Lung (tissue), 12 donors: ENCODE data around the gene ANO1. TPM values are rescaled to one million over a fixed set of nuclear protein-coding genes. Genes with fewer than 3 reads are reported as not detected.

Experiments used
- ATAC-seq: fragments of 200-7000 bp; cut with Tn5 transposase; one replicate; pipeline ENCODE4 v1.9.1; 2020; ENCODE audit warnings: moderate number of reproducible peaks; ENCODE audit not compliant: insufficient read depth, low FRiP score
- DNase-seq, 3 donors: peaks; one replicate each; pipeline ENCODE4 v3.0.0-alpha.2; 2013 to 2017
- H3K27ac ChIP-seq, 2 donors: one replicate each; pipeline ENCODE4 v1.5.1; 2013; ENCODE audit warnings: mild to moderate bottlenecking in 2 of 2, moderate library complexity in 2 of 2, control low read depth in 1 of 2, inconsistent platforms in 1 of 2, low read depth in 1 of 2, low read length in 1 of 2
- H3K27me3 ChIP-seq, 3 donors: one replicate each; pipeline ENCODE4 v1.5.1; 2013; ENCODE audit warnings: low read length in 2 of 3; ENCODE audit not compliant: control insufficient read depth in 3 of 3, insufficient read depth in 3 of 3
- H3K36me3 ChIP-seq, 4 donors: one replicate each; pipeline ENCODE4 v1.5.1; 2013; ENCODE audit warnings: low read length in 4 of 4, mild to moderate bottlenecking in 1 of 4, moderate library complexity in 1 of 4; ENCODE audit not compliant: control insufficient read depth in 4 of 4, insufficient read depth in 4 of 4
- H3K4me1 ChIP-seq, 5 donors: one replicate each; pipeline ENCODE4 v1.5.1; 2013; ENCODE audit warnings: low read length in 5 of 5, mild to moderate bottlenecking in 2 of 5, moderate library complexity in 1 of 5; ENCODE audit not compliant: control insufficient read depth in 5 of 5, insufficient read depth in 5 of 5
- H3K4me3 ChIP-seq: one replicate; pipeline ENCODE4 v1.5.1; 2013; ENCODE audit warnings: mild to moderate bottlenecking, control low read depth, moderate library complexity
- H3K9ac ChIP-seq, 2 donors: one replicate each; pipeline ENCODE4 v1.5.1; 2013; ENCODE audit warnings: low read length in 2 of 2, control low read depth in 1 of 2; ENCODE audit not compliant: insufficient read depth in 1 of 2
- H3K9me3 ChIP-seq, 4 donors: one replicate each; pipeline ENCODE4 v1.5.1; 2013; ENCODE audit warnings: low read length in 3 of 4, mild to moderate bottlenecking in 1 of 4, moderate library complexity in 1 of 4; ENCODE audit not compliant: control insufficient read depth in 4 of 4, insufficient read depth in 3 of 4
- WGBS, 2 donors: extraction: QIAGEN DNeasy Blood & Tissue Kit; methylation state at CpG; one replicate each; pipeline ENCODE4 v1.1.7; 2013; 5-methylcytosine and 5-hydroxymethylcytosine counted together
- polyA plus RNA-seq, 2 donors: library from polyadenylated mRNA; stranded (reverse); fragments of 200-250 nt; gene quantifications; one replicate each; pipeline ENCODE4 v1.2.1, GENCODE V29; 2013
- total RNA-seq, 2 donors: library from RNA; depleted of rRNA in 1 of 2; stranded (reverse); fragments of >200 nt in 1 of 2; gene quantifications; one replicate each; pipeline ENCODE4 v1.2.1, GENCODE V29; 2014 to 2021
- TF ChIP-seq, protein P1 (sequence below): IDR thresholded peaks from 2 replicates; pipeline ENCODE4 v1.5.1; 2012; ENCODE audit warnings: mild to moderate bottlenecking; ENCODE audit errors: control extremely low read depth, extremely low read depth
- donor health status: control.
- donor health status: control.
- donor health status: Bipolar disorder and iron deficiency.
- donor health status: healthy.
- donor health status: DM: yes; HTN: yes; CAD: no.

The ANO1 gene
- total and polyA plus RNA-seq, 4 donors, result 1.2 to 10.8 (median 5.5) TPM

DNA sequence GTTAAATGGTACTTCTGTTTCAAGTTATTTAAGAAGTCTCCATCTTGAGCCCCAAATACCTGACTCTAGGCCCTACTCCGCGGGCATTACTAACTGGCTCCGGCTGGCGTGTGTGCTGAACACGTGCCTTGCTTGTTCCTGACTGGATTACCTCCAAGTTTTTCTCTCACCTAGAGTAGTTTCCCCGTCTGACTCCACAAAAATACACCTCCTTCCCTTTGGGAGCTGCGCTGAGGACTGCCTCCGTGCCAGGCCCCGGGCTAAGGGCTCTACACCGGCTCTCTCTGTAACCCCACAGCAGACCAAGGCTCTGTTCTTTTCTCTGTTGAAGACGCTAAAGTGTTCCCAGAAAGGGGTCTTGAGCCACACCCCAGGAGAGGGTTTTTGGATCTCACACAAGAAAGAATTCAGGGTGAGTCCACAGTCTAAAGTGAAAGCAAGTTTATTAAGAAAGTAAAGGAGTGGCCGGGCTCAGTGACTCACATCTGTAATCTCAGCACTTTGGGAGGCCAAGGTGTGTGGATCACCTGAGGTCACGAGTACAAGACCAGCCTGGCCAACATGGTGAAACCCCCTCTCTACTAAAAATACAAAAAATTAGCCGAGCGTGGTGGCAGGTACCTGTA is 61.8 kb downstream of the ANO1 start:
- Histone ChIP-seq H3K27me3 (peaks cover 0 to 3% (median 3%) of the 10 kb centered on the region in 3 donors), H3K27ac (peak overlapping the region in 1 of 2 donors; percentile 78), H3K36me3 (no peaks in the 10 kb centered on the region), H3K4me3 (no peak overlapping the region), H3K4me1 (peaks cover 0 to 24% (median 7%) of the 10 kb centered on the region in 5 donors), H3K9ac (no peak overlapping the region), H3K9me3 (no peaks in the 10 kb centered on the region)
- DNase-seq, result no peak
- 69 to 83% methylated on average over 15 of the region's 15 CpGs for WGBS, 2 donors
- peak; percentile 20 for ATAC-seq
- TF ChIP-seq, protein P1, sequence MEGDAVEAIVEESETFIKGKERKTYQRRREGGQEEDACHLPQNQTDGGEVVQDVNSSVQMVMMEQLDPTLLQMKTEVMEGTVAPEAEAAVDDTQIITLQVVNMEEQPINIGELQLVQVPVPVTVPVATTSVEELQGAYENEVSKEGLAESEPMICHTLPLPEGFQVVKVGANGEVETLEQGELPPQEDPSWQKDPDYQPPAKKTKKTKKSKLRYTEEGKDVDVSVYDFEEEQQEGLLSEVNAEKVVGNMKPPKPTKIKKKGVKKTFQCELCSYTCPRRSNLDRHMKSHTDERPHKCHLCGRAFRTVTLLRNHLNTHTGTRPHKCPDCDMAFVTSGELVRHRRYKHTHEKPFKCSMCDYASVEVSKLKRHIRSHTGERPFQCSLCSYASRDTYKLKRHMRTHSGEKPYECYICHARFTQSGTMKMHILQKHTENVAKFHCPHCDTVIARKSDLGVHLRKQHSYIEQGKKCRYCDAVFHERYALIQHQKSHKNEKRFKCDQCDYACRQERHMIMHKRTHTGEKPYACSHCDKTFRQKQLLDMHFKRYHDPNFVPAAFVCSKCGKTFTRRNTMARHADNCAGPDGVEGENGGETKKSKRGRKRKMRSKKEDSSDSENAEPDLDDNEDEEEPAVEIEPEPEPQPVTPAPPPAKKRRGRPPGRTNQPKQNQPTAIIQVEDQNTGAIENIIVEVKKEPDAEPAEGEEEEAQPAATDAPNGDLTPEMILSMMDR, result no peak

- DNase-seq, result peak; percentile 73 to 78 (median 75)
- H3K4me3 ChIP-seq, result no peak overlapping the region
- no peak overlapping the region for H3K27ac ChIP-seq
- no peak for ATAC-seq
- peak overlapping the region in 1 of 2 donors; percentile 39 for H3K9ac ChIP-seq
- TF ChIP-seq, protein P1, result no peak
- WGBS, 2 donors, result 44 to 49% methylated on average over 24 of the region's 24 CpGs
- peaks cover 0 to 20% (median 7%) of the 10 kb centered on the region in 5 donors for H3K4me1 ChIP-seq
- H3K9me3 ChIP-seq, result no peaks in the 10 kb centered on the region
- H3K27me3 ChIP-seq, result peaks cover 0 to 3% (median 3%) of the 10 kb centered on the region in 3 donors
- H3K36me3 ChIP-seq, result no peaks in the 10 kb centered on the region
Measured at GRCh38 chr11:70140711-70141485, 62.8 kb downstream of the ANO1 start.

- H3K4me1 ChIP-seq, result peaks cover 0 to 20% (median 7%) of the 10 kb centered on the region in 5 donors
- DNase-seq (peak; percentile 74 to 76 (median 75)), ATAC-seq (no peak)
- peak overlapping the region; percentile 32 to 39 for H3K9ac ChIP-seq
- H3K36me3 ChIP-seq, result no peaks in the 10 kb centered on the region
- TF ChIP-seq, protein P1, result no peak
- no peaks in the 10 kb centered on the region for H3K9me3 ChIP-seq
- no peak overlapping the region for H3K27ac ChIP-seq
- H3K27me3 ChIP-seq, result peaks cover 0 to 3% (median 3%) of the 10 kb centered on the region in 3 donors
- H3K4me3 ChIP-seq, result no peak overlapping the region
- WGBS, 2 donors, result 12 to 15% methylated on average over 20 of the region's 20 CpGs
Measured at GRCh38 chr11:70141486-70142220, 63.5 kb downstream of the ANO1 start.
